H1 (cell line): ENCODE measurements around the gene THTPA. TPM values are rescaled to one million over a fixed set of nuclear protein-coding genes. Genes with fewer than 3 reads are reported as not detected.
"Not testable (repeated sequence)": the region's sequence is repeated elsewhere in the genome, so short reads cannot be mapped to it uniquely, and the experiment has no call there.

Source experiments
- CTCF ChIA-PET: fragments of 300-600 bp; sonication (Branson Sonifier 250); formaldehyde crosslinking; loops from one replicate; lab custom pipeline; 2021; ENCODE audit not compliant: partially characterized antibody; lab: Charles Lee
- POLR2A ChIA-PET: fragments of 300-600 bp; sonication (Branson Sonifier 250); formaldehyde crosslinking; loops from one replicate; lab custom pipeline; 2021; ENCODE audit warnings: inconsistent platforms; ENCODE audit not compliant: partially characterized antibody; lab: Charles Lee
- DNase-seq, 2 experiments: peaks; one replicate each; pipeline versions ENCODE4 v3.0.0 to v3.0.0-alpha.2; 2010 to 2022; ENCODE audit warnings: low spot score in 2 of 2, low read depth in 1 of 2, mixed read lengths in 1 of 2
- FAIRE-seq: peaks from 2 replicates; lab custom pipeline; 2011; peaks lifted over from hg19 to GRCh38; lab: Jason Lieb, UNC
- H2AFZ ChIP-seq: 2 replicates; pipeline ENCODE4 v1.8.1; 2012; ENCODE audit warnings: low read length, inconsistent platforms
- H2AK5ac ChIP-seq: 2 replicates; pipeline ENCODE4 v1.6.1; 2013; ENCODE audit warnings: low read depth, low read length
- H2BK120ac ChIP-seq: replicated peaks from 2 replicates; pipeline ENCODE3; 2013; ENCODE audit warnings: low read depth, low read length, inconsistent platforms
- H2BK12ac ChIP-seq: 2 replicates; pipeline ENCODE4 v1.6.1; 2013; ENCODE audit warnings: low read depth, low read length
- H2BK15ac ChIP-seq: 2 replicates; pipeline ENCODE4 v1.6.1; 2013; ENCODE audit warnings: low read length
- H2BK20ac ChIP-seq: 2 replicates; pipeline ENCODE4 v1.6.1; 2013; ENCODE audit warnings: low read length
- H2BK5ac ChIP-seq: 2 replicates; pipeline ENCODE4 v1.6.1; 2013; ENCODE audit warnings: low read depth, low read length
- H3K14ac ChIP-seq: 2 replicates; pipeline ENCODE4 v1.6.1; 2013; ENCODE audit warnings: inconsistent platforms; ENCODE audit not compliant: insufficient read length
- H3K18ac ChIP-seq: 2 replicates; pipeline ENCODE4 v1.6.1; 2013; ENCODE audit warnings: low read length; ENCODE audit errors: extremely low read depth
- H3K23ac ChIP-seq: 2 replicates; pipeline ENCODE4 v1.6.1; 2013; ENCODE audit warnings: inconsistent platforms; ENCODE audit not compliant: insufficient read length
- H3K23me2 ChIP-seq: 2 replicates; pipeline ENCODE4 v1.6.1; 2013; ENCODE audit warnings: low read depth, low read length
- H3K27ac ChIP-seq: 2 replicates; pipeline ENCODE4 v1.6.1; 2011; ENCODE audit warnings: low read depth, low read length, inconsistent platforms
- H3K27me3 ChIP-seq, 4 experiments: replicated peaks in 1 of 4; 1 replicate in 1 of 4; 2 replicates in 3 of 4; pipeline versions ENCODE4 v1.6.1 to v1.8.1; 2011 to 2013; ENCODE audit warnings: low read length in 3 of 4, mild to moderate bottlenecking in 3 of 4, inconsistent platforms in 2 of 4, mixed read lengths in 2 of 4, moderate library complexity in 1 of 4; ENCODE audit not compliant: control insufficient read depth in 3 of 4, insufficient read depth in 3 of 4; ENCODE audit errors: extremely low read depth in 1 of 4
- H3K36me3 ChIP-seq, 4 experiments: 2 replicates each; pipeline versions ENCODE4 v1.6.1 to v1.8.1; 2011 to 2013; ENCODE audit warnings: mild to moderate bottlenecking in 4 of 4, low read length in 3 of 4, moderate library complexity in 2 of 4, control low read depth in 1 of 4, inconsistent platforms in 1 of 4; ENCODE audit not compliant: insufficient read depth in 4 of 4, control insufficient read depth in 2 of 4
- H3K4ac ChIP-seq: replicated peaks from 2 replicates; pipeline ENCODE3; 2013; ENCODE audit warnings: low read length, low read depth, mixed read lengths, inconsistent platforms; ENCODE audit not compliant: insufficient read length
- H3K4me1 ChIP-seq, 4 experiments: replicated peaks in 1 of 4; 1 replicate in 1 of 4; 2 replicates in 3 of 4; pipeline versions ENCODE4 v1.6.1 to v1.8.1; 2011 to 2013; ENCODE audit warnings: low read length in 3 of 4, inconsistent platforms in 2 of 4, mixed read lengths in 1 of 4; ENCODE audit not compliant: insufficient read depth in 4 of 4, control insufficient read depth in 3 of 4
- H3K4me2 ChIP-seq, 2 experiments: 2 replicates each; pipeline versions ENCODE4 v1.6.1 to v1.8.1; 2011 to 2013; ENCODE audit warnings: low read depth in 2 of 2, low read length in 2 of 2, control low read depth in 1 of 2, inconsistent platforms in 1 of 2, mild to moderate bottlenecking in 1 of 2; ENCODE audit not compliant: insufficient read depth in 1 of 2
- H3K4me3 ChIP-seq, 4 experiments: fragments of 200-600, 300-600 bp in 1 of 4; sonication (generic), shearing (Covaris generic), sonication (Bioruptor Twin) in 1 of 4; 2 replicates each; pipeline versions ENCODE4 v1.5.1 to v1.8.1; 2011 to 2016; ENCODE audit warnings: low read length in 4 of 4, low read depth in 3 of 4, control low read depth in 2 of 4, inconsistent platforms in 2 of 4, mild to moderate bottlenecking in 2 of 4, mixed read lengths in 1 of 4, moderate library complexity in 1 of 4; ENCODE audit not compliant: insufficient read depth in 2 of 4; ENCODE audit errors: extremely low read depth in 1 of 4
- H3K56ac ChIP-seq: replicated peaks from 2 replicates; pipeline ENCODE3; 2013; ENCODE audit warnings: low read depth, mild to moderate bottlenecking, mixed read lengths, low read length, inconsistent platforms; ENCODE audit not compliant: insufficient read length
- H3K79me1 ChIP-seq: 2 replicates; pipeline ENCODE4 v1.6.1; 2013; ENCODE audit warnings: low read depth, low read length, control low read depth
- H3K79me2 ChIP-seq, 2 experiments: 2 replicates each; pipeline versions ENCODE4 v1.6.1 to v1.8.1; 2012 to 2013; ENCODE audit warnings: low read length in 2 of 2, mild to moderate bottlenecking in 2 of 2, inconsistent platforms in 1 of 2; ENCODE audit not compliant: insufficient read depth in 2 of 2, control insufficient read depth in 1 of 2
- H3K9ac ChIP-seq, 4 experiments: replicated peaks in 1 of 4; 1 replicate in 1 of 4; 2 replicates in 3 of 4; pipeline versions ENCODE4 v1.6.1 to v1.8.1; 2011 to 2013; ENCODE audit warnings: low read depth in 3 of 4, low read length in 3 of 4, control low read depth in 2 of 4, mild to moderate bottlenecking in 2 of 4, moderate library complexity in 2 of 4, inconsistent platforms in 1 of 4; ENCODE audit errors: extremely low read depth in 1 of 4
- H3K9me3 ChIP-seq, 2 experiments: 2 replicates each; pipeline versions ENCODE4 v1.6.1 to v1.8.1; 2012 to 2013; ENCODE audit warnings: mild to moderate bottlenecking in 2 of 2, moderate library complexity in 2 of 2, control low read depth in 1 of 2, inconsistent platforms in 1 of 2, low read depth in 1 of 2, low read length in 1 of 2, mixed read lengths in 1 of 2; ENCODE audit not compliant: insufficient read depth in 2 of 2
- H4K20me1 ChIP-seq, 2 experiments: replicated peaks in 1 of 2; 2 replicates each; pipeline versions ENCODE3 to v1.8.1; 2011 to 2013; ENCODE audit warnings: inconsistent platforms in 2 of 2, low read length in 2 of 2, mild to moderate bottlenecking in 1 of 2; ENCODE audit not compliant: insufficient read depth in 2 of 2, control insufficient read depth in 1 of 2
- H4K5ac ChIP-seq: 2 replicates; pipeline ENCODE4 v1.6.1; 2013; ENCODE audit warnings: low read length, low read depth, mixed read lengths, inconsistent platforms; ENCODE audit not compliant: insufficient read length
- H4K8ac ChIP-seq: 2 replicates; pipeline ENCODE4 v1.8.0; 2013; ENCODE audit warnings: mild to moderate bottlenecking, moderate library complexity, low read length, inconsistent platforms; ENCODE audit not compliant: insufficient read depth; ENCODE audit errors: extremely low read depth
- H4K91ac ChIP-seq: replicated peaks from 2 replicates; pipeline ENCODE3; 2013; ENCODE audit warnings: low read length, mixed read lengths, inconsistent platforms; ENCODE audit not compliant: insufficient read length
- WGBS, 2 experiments: shearing (Covaris generic) in 1 of 2; methylation state at CpG; one replicate each; pipeline versions ENCODE4 v1.1.6 to v1.1.7; 2013 to 2015; ENCODE audit warnings: low lambda C conversion rate in 2 of 2, mixed read lengths in 2 of 2, inconsistent platforms in 1 of 2, low coverage in 1 of 2, missing lambda C conversion rate in 1 of 2; ENCODE audit not compliant: insufficient replicate concordance in 2 of 2, insufficient coverage in 1 of 2, insufficient read length in 1 of 2; ENCODE audit errors: extremely low coverage in 1 of 2, missing lambda C conversion rate in 1 of 2; 5-methylcytosine and 5-hydroxymethylcytosine counted together
- polyA plus RNA-seq, 7 experiments: library from polyadenylated mRNA; depleted of rRNA in 3 of 7; stranded (reverse) in 5 of 7; unstranded in 2 of 7; fragments of >200 nt in 5 of 7; fragments of 200-250 nt in 2 of 7; gene quantifications; 1 replicate in 5 of 7; 2 replicates in 1 of 7; 4 replicates in 1 of 7; pipeline versions ENCODE4 v1.2.1 to v1.2.3, GENCODE V29; 2011 to 2013; ENCODE audit warnings: missing spikeins in 2 of 7, mixed read lengths in 2 of 7
- total RNA-seq: library from RNA; stranded (reverse); fragmentation: NEBNext Ultra II Directional; extraction: Animal tissue kit (Norgen Biotek cat#: 25700); gene quantifications from 2 replicates; pipeline ENCODE4 v1.2.1, GENCODE V29; 2021

Gene THTPA
- total and polyA plus RNA-seq, 2 of the 8 experiments (the other 6 are each of a cell fraction or from before 2014, with no cell fraction given), result 16.6 to 19.0 TPM

GRCh38 chr14:23609411-23610089, 53.5 kb downstream of the THTPA start:
- DNase-seq, H3K4me1 ChIP-seq, H3K79me1 ChIP-seq, H3K79me2 ChIP-seq, H3K23me2 ChIP-seq, H3K4me2 ChIP-seq, H3K14ac ChIP-seq, H3K4ac ChIP-seq, H3K56ac ChIP-seq, H3K36me3 ChIP-seq, H2AK5ac ChIP-seq, H3K18ac ChIP-seq, H2AFZ ChIP-seq, H3K27ac ChIP-seq, H2BK12ac ChIP-seq, H2BK5ac ChIP-seq, H2BK20ac ChIP-seq, H3K9ac ChIP-seq, H4K8ac ChIP-seq, H3K4me3 ChIP-seq, H3K27me3 ChIP-seq, H3K9me3 ChIP-seq, H3K23ac ChIP-seq, H4K91ac ChIP-seq, H2BK15ac ChIP-seq, H4K20me1 ChIP-seq, FAIRE-seq, H4K5ac ChIP-seq, POLR2A ChIA-PET, H2BK120ac ChIP-seq: not testable (repeated sequence)
- CTCF ChIA-PET, result interaction anchor here (6.1 to 6.2 kb wide), 2 partner anchors 22 to 301 kb away, joined by 20 to 53 read pairs; no protein-coding TSS in a partner anchor
- 53% methylated on average over 7 of the region's 7 CpGs; no CpG with 5 or more reads in 1 of the 2 experiments for WGBS, 2 experiments

Other genes with a start within 250 kb of the THTPA start
- gene BCL2L2, start 249.4 kb upstream of the THTPA start, total RNA-seq, result 13.3 and 13.8 TPM in 2 replicates
- gene BCL2L2, start 249.4 kb upstream of the THTPA start, polyA plus RNA-seq (2011; rRNA removed), result 9.3 and 10.5 TPM in 2 replicates
- gene PABPN1, start 234.8 kb upstream of the THTPA start, total RNA-seq, result 300 and 312 TPM in 2 replicates
- gene PABPN1, start 234.8 kb upstream of the THTPA start, polyA plus RNA-seq (2011; rRNA removed), result 229 and 331 TPM in 2 replicates
- 39.4 and 43.0 TPM in 2 replicates for gene SLC22A17, start 203.4 kb upstream of the THTPA start, total RNA-seq
- gene SLC22A17, start 203.4 kb upstream of the THTPA start, polyA plus RNA-seq (2011; rRNA removed), result 49.0 and 77.7 TPM in 2 replicates
- gene EFS, start 191.1 kb upstream of the THTPA start, total RNA-seq, result 27.8 and 29.0 TPM in 2 replicates
- gene EFS, start 191.1 kb upstream of the THTPA start, polyA plus RNA-seq (2011; rRNA removed), result 28.6 and 39.0 TPM in 2 replicates
- gene IL25, start 183.5 kb upstream of the THTPA start, total RNA-seq, result not detected in 2 replicates
- gene IL25, start 183.5 kb upstream of the THTPA start, polyA plus RNA-seq (2011; rRNA removed), result not detected in 2 replicates
- gene CMTM5, start 179.2 kb upstream of the THTPA start, total RNA-seq, result not detected in 2 replicates
- gene CMTM5, start 179.2 kb upstream of the THTPA start, polyA plus RNA-seq (2011; rRNA removed), result 2.1 and 2.8 TPM in 2 replicates
- not detected in 2 replicates for gene MYH6, start 148.0 kb upstream of the THTPA start, total RNA-seq
- 0.03 and 0.05 TPM in 2 replicates for gene MYH6, start 148.0 kb upstream of the THTPA start, polyA plus RNA-seq (2011; rRNA removed)
- gene MYH7, start 120.6 kb upstream of the THTPA start, total RNA-seq, result not detected in 2 replicates
- gene MYH7, start 120.6 kb upstream of the THTPA start, polyA plus RNA-seq (2011; rRNA removed), result 0.02 TPM in 1 of 2 replicates, not detected in the other
- gene NGDN, start 86.6 kb upstream of the THTPA start, total RNA-seq, result 48.8 and 56.0 TPM in 2 replicates
- 22.4 and 39.8 TPM in 2 replicates for gene NGDN, start 86.6 kb upstream of the THTPA start, polyA plus RNA-seq (2011; rRNA removed)
- 27.0 and 28.6 TPM in 2 replicates for gene ZFHX2, start 4.5 kb upstream of the THTPA start, total RNA-seq
- gene ZFHX2, start 4.5 kb upstream of the THTPA start, polyA plus RNA-seq (2011; rRNA removed), result 2.7 and 3.7 TPM in 2 replicates
- 70.1 and 70.9 TPM in 2 replicates for gene AP1G2, start 11.5 kb downstream of the THTPA start, total RNA-seq
- 134 and 162 TPM in 2 replicates for gene AP1G2, start 11.5 kb downstream of the THTPA start, polyA plus RNA-seq (2011; rRNA removed)
- 46.4 and 46.7 TPM in 2 replicates for gene JPH4, start 22.5 kb downstream of the THTPA start, total RNA-seq
- gene JPH4, start 22.5 kb downstream of the THTPA start, polyA plus RNA-seq (2011; rRNA removed), result 23.9 and 35.0 TPM in 2 replicates
- 0.44 and 1.1 TPM in 2 replicates for gene DHRS2, start 80.1 kb downstream of the THTPA start, total RNA-seq
- 3.5 and 4.4 TPM in 2 replicates for gene DHRS2, start 80.1 kb downstream of the THTPA start, polyA plus RNA-seq (2011; rRNA removed)